Calu3 (cell line): ENCODE measurements around the gene SPRR5. TPM values are rescaled to one million over a fixed set of nuclear protein-coding genes. Genes with fewer than 3 reads are reported as not detected.

Experiments used
- BruUV-seq: library from RNA; stranded (reverse); fragments of 400-500 nt; replicated peaks from 2 replicates; lab custom pipeline; 2021; lab: Mats Ljungman, UMichigan
- CTCF ChIA-PET: fragments of 300-600 bp; sonication (Branson Sonifier 250); formaldehyde crosslinking; loops from one replicate; lab custom pipeline; 2022; ENCODE audit warnings: antibody characterized with exemption; lab: Charles Lee
- DNase-seq: peaks from one replicate; pipeline ENCODE4 v3.0.0; 2022
- H3K27ac Mint-ChIP-seq: one replicate; pipeline ENCODE4 v1.8.0; 2022; ENCODE audit warnings: mixed read lengths; ENCODE audit not compliant: unreplicated experiment
- H3K27me3 Mint-ChIP-seq: one replicate; pipeline ENCODE4 v1.8.0; 2022; ENCODE audit warnings: mixed read lengths; ENCODE audit not compliant: unreplicated experiment
- H3K36me3 Mint-ChIP-seq: one replicate; pipeline ENCODE4 v1.8.0; 2022; ENCODE audit warnings: mild to moderate bottlenecking, moderate library complexity, mixed read lengths; ENCODE audit not compliant: insufficient read depth, unreplicated experiment
- H3K4me1 Mint-ChIP-seq: one replicate; pipeline ENCODE4 v1.8.0; 2022; ENCODE audit warnings: mild to moderate bottlenecking, low read depth, mixed read lengths; ENCODE audit not compliant: unreplicated experiment
- H3K4me3 Mint-ChIP-seq: one replicate; pipeline ENCODE4 v1.8.0; 2022; ENCODE audit warnings: mild to moderate bottlenecking, low read depth, moderate library complexity, mixed read lengths; ENCODE audit not compliant: unreplicated experiment
- H3K9me3 Mint-ChIP-seq: one replicate; pipeline ENCODE4 v1.8.0; 2022; ENCODE audit warnings: low read depth, mixed read lengths; ENCODE audit not compliant: unreplicated experiment
- CTCF ChIP-seq: fragments of 200-600 bp; IDR thresholded peaks from one replicate; pipeline ENCODE4 v1.8.0; 2022; ENCODE audit warnings: antibody characterized with exemption; ENCODE audit not compliant: unreplicated experiment
- intact Hi-C: fragments of 100-400 bp; cut with micrococcal nuclease; formaldehyde crosslinking; loops from one replicate; pipeline ENCODE4 v1.10.0; 2022; ENCODE audit not compliant: unreplicated experiment
- total RNA-seq: library from RNA; stranded (reverse); gene quantifications from 2 replicates; pipeline ENCODE4 v1.2.3, GENCODE V29; 2022

Gene SPRR5
- total RNA-seq, 1 experiment from 2014 or later, result not detected

GRCh38 chr1:152909206-152909605 lies 37.8 kb upstream of the SPRR5 start:
- peaks cover 45% of the 10 kb centered on the region for H3K4me1 Mint-ChIP-seq
- H3K4me3 Mint-ChIP-seq, result no peak overlapping the region
- peaks cover 5% of the 10 kb centered on the region for H3K36me3 Mint-ChIP-seq
- H3K27ac Mint-ChIP-seq, result no peak overlapping the region
- intact Hi-C loops, result loop anchor here (5.0 kb wide), 1 partner anchor 188 kb away; no protein-coding TSS in a partner anchor
- peaks cover 27% of the 10 kb centered on the region for H3K27me3 Mint-ChIP-seq
- CTCF ChIA-PET, result interaction anchor here (0.6 to 1.2 kb wide), 5 partner anchors 20 to 451 kb away, joined by 3 to 5 read pairs (median 3); no protein-coding TSS in a partner anchor
- peaks cover 2% of the 10 kb centered on the region for H3K9me3 Mint-ChIP-seq
- BruUV-seq, result no TSS peak
- no peak for TF ChIP-seq CTCF
- no peak for DNase-seq

GRCh38 chr1:152912471-152912870 lies 34.5 kb upstream of the SPRR5 start:
- peaks cover 5% of the 10 kb centered on the region for H3K36me3 Mint-ChIP-seq
- no TSS peak for BruUV-seq

GRCh38 chr1:152912900-152913299 lies 34.1 kb upstream of the SPRR5 start:
- CTCF ChIA-PET, result no interaction called here
- H3K9me3 Mint-ChIP-seq, result peaks cover 2% of the 10 kb centered on the region
- peaks cover 27% of the 10 kb centered on the region for H3K27me3 Mint-ChIP-seq
- peaks cover 16% of the 10 kb centered on the region for H3K4me1 Mint-ChIP-seq
- H3K36me3 Mint-ChIP-seq, result peaks cover 5% of the 10 kb centered on the region
- intact Hi-C loops, result no loop called here
- TF ChIP-seq CTCF, result no peak
- DNase-seq, result no peak
- H3K4me3 Mint-ChIP-seq, result no peak overlapping the region
- no TSS peak for BruUV-seq
- no peak overlapping the region for H3K27ac Mint-ChIP-seq

More at GRCh38 chr1:152912471-152912870, 34.5 kb upstream of the SPRR5 start:
- DNase-seq, result no peak
- Mint-ChIP-seq H3K4me1 (peaks cover 17% of the 10 kb centered on the region), H3K27me3 (peaks cover 27% of the 10 kb centered on the region), H3K27ac (no peak overlapping the region), H3K9me3 (peaks cover 2% of the 10 kb centered on the region), H3K4me3 (no peak overlapping the region)
- CTCF ChIA-PET, result interaction anchor here (0.7 kb wide), 1 partner anchor 504 kb away, joined by 3 read pairs; no protein-coding TSS in a partner anchor
- intact Hi-C loops, result no loop called here
- no peak for TF ChIP-seq CTCF

- Mint-ChIP-seq H3K4me3 (no peak overlapping the region), H3K36me3 (no peaks in the 10 kb centered on the region), H3K9me3 (no peaks in the 10 kb centered on the region), H3K27me3 (no peaks in the 10 kb centered on the region), H3K4me1 (peaks cover 9% of the 10 kb centered on the region), H3K27ac (no peak overlapping the region)
- no TSS peak for BruUV-seq
- DNase-seq, result peak; percentile 57
- intact Hi-C loops, result loop anchor here (1.0 kb wide), 2 partner anchors 116 to 273 kb away; no protein-coding TSS in a partner anchor
- peak; percentile 85 for TF ChIP-seq CTCF
- CTCF ChIA-PET, result interaction anchor here (0.5 to 1.6 kb wide), 13 partner anchors 8 to 673 kb away, joined by 3 to 30 read pairs (median 4); partner anchors contain the start of gene IVL
Measured at GRCh38 chr1:152917794-152918193, 29.2 kb upstream of the SPRR5 start.
